ENCODE data around the gene SLC35F3. TPM values are rescaled to one million over a fixed set of nuclear protein-coding genes. Genes with fewer than 3 reads are reported as not detected.
"Not testable (repeated sequence)": the region's sequence is repeated elsewhere in the genome, so short reads cannot be mapped to it uniquely, and the experiment has no call there.

The SLC35F3 gene
- total and polyA plus RNA-seq, 12 donors: 0.12 to 3.2 (median 0.46) TPM

DNA sequence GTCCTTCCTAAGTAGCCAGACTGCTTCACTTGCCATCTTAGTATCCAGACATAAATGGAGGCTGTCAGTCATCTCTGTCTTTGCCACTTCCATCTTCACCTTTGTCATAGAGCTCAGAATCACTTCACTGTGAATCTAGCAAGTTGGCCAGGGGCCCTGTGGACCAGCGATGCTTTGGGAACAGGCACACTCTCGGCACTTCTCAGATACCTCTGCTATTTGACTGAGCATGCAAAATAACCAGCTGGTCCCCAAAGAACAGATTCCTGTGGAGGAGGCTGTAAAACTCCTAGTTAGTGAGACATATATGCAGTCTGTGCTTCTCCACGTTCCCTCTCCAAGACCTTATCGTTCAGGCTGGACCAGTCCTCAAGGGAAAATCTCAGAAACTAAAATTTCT lies 392.0 kb downstream of the SLC35F3 start:
- no peak overlapping the region for H3K4me3 ChIP-seq
- WGBS, 4 donors: 66 to 81% (median 73%) methylated on average over 3 to 4 of the region's 4 CpGs
- H3K36me3 ChIP-seq (replicated peaks in 1 of 2): no peaks in the 10 kb centered on the region
- H3K9me3 ChIP-seq (replicated peaks in 1 of 3): no peaks in the 10 kb centered on the region
- TF ChIP-seq POLR2A (IDR thresholded peaks at IDR 0.05): no peak
- intact Hi-C loops (cut with DNase I): no loop called here
- no peak for DNase-seq
- H3K27ac ChIP-seq: no peak overlapping the region
- H3K27me3 ChIP-seq: no peaks in the 10 kb centered on the region
- no peaks in the 10 kb centered on the region for H3K4me1 ChIP-seq (replicated peaks in 1 of 2)

GRCh38 chr1:234297668-234298067 lies 393.2 kb downstream of the SLC35F3 start:
- no peaks in the 10 kb centered on the region for H3K4me1 ChIP-seq (replicated peaks in 1 of 2)
- TF ChIP-seq POLR2A (IDR thresholded peaks at IDR 0.05) (no peak), CTCF (IDR thresholded peaks at IDR 0.05) (no peak)
- no peak overlapping the region for H3K4me3 ChIP-seq
- H3K27me3 ChIP-seq: no peaks in the 10 kb centered on the region
- intact Hi-C loops (cut with DNase I): no loop called here
- no peaks in the 10 kb centered on the region for H3K36me3 ChIP-seq (replicated peaks in 1 of 2)
- H3K27ac ChIP-seq: no peak overlapping the region
- no peaks in the 10 kb centered on the region for H3K9me3 ChIP-seq (replicated peaks in 1 of 3)
- whole genome bisulfite sequencing, 4 donors: 80 to 91% (median 82%) methylated on average over 1 of the region's 1 CpG
- DNase-seq: no peak

- no peaks in the 10 kb centered on the region for H3K36me3 ChIP-seq (replicated peaks in 1 of 2)
- H3K27ac ChIP-seq: no peak overlapping the region
- H3K9me3 ChIP-seq (replicated peaks in 1 of 3): no peaks in the 10 kb centered on the region
- intact Hi-C loops (cut with DNase I): no loop called here
- no peaks in the 10 kb centered on the region for H3K4me1 ChIP-seq (replicated peaks in 1 of 2)
- DNase-seq: no peak
- TF ChIP-seq CTCF (IDR thresholded peaks at IDR 0.05) (no peak), POLR2A (IDR thresholded peaks at IDR 0.05) (no peak)
- no peak overlapping the region for H3K4me3 ChIP-seq
- H3K27me3 ChIP-seq: no peaks in the 10 kb centered on the region
- 75 to 88% (median 82%) methylated on average over 2 of the region's 2 CpGs for WGBS, 4 donors
Measured at GRCh38 chr1:234300096-234300495, 395.6 kb downstream of the SLC35F3 start.

- intact Hi-C loops (cut with DNase I); H3K27me3 ChIP-seq; H3K27ac ChIP-seq; H3K36me3 ChIP-seq (replicated peaks in 1 of 2); H3K4me3 ChIP-seq; H3K4me1 ChIP-seq (replicated peaks in 1 of 2); DNase-seq; H3K9me3 ChIP-seq (replicated peaks in 1 of 3): not testable (repeated sequence)
- 50 to 85% (median 56%) methylated on average over 1 of the region's 1 CpG for WGBS, 4 donors
Measured at GRCh38 chr1:234301663-234302062, 397.2 kb downstream of the SLC35F3 start.

DNA sequence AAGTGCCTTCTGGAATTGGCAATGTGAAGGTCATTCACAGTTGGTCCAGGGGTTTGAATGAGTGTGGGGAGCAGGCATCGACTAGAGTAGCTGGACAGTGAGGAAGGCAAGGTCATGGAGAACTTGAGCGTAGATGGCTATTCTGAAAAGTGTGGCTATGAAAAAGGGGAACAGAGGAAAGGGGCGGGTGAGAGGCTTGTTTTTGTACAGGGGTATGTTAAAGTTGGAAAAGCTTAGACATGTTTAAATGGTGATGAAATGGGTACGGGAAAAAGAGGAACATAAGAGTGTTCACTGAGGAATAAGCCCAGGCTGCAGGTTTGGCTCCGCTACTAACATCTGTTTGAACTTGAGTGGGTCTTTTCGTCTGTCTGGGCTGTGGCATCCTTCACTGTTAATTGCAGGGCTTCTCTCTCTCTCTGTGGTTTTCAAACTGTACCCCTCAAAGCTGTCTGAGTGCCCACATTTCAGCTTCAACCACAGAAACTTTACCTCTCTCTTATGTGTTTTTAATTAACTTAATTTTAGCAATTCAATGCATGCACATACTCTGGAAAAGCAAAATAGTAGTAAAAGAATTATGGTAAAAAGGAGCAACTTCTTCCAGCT lies 398.0 kb downstream of the SLC35F3 start:
- TF ChIP-seq CTCF (IDR thresholded peaks at IDR 0.05) (no peak), POLR2A (IDR thresholded peaks at IDR 0.05) (no peak)
- no peak for DNase-seq
- H3K4me3 ChIP-seq: no peak overlapping the region

More for the DNA sequence above, 398.0 kb downstream of the SLC35F3 start:
- Histone ChIP-seq H3K27ac (no peak overlapping the region), H3K36me3 (replicated peaks in 1 of 2) (no peaks in the 10 kb centered on the region), H3K27me3 (no peaks in the 10 kb centered on the region), H3K4me1 (replicated peaks in 1 of 2) (no peaks in the 10 kb centered on the region), H3K9me3 (replicated peaks in 1 of 3) (no peaks in the 10 kb centered on the region)
- intact Hi-C loops (cut with DNase I): no loop called here
- WGBS, 4 donors: 60 to 69% (median 64%) methylated on average over 6 of the region's 6 CpGs

Measured in adrenal gland (tissue), 12 donors.